KMS-11 (cell line): Measurements from ENCODE around the gene CHST11.

ENCODE experiments used
- H2AFZ ChIP-seq: fragments of 200-600 bp; sonication (generic); 2 replicates; pipeline ENCODE4 v1.6.1; 2016; ENCODE audit warnings: antibody characterized with exemption, mixed run types, low read depth
- H3K27ac ChIP-seq: fragments of 200-600 bp; sonication (generic); 2 replicates; pipeline ENCODE4 v1.6.1; 2016; ENCODE audit warnings: mild to moderate bottlenecking, mixed run types
- H3K27me3 ChIP-seq: fragments of 200-600 bp; sonication (generic); 2 replicates; pipeline ENCODE4 v1.6.1; 2017; ENCODE audit warnings: mild to moderate bottlenecking, low read depth, mixed run types, moderate library complexity; ENCODE audit not compliant: insufficient read depth
- H3K36me3 ChIP-seq: fragments of 200-600 bp; sonication (generic); 2 replicates; pipeline ENCODE4 v1.6.1; 2017; ENCODE audit warnings: mild to moderate bottlenecking, mixed run types; ENCODE audit not compliant: insufficient read depth
- H3K4me1 ChIP-seq: fragments of 200-600 bp; sonication (generic); 2 replicates; pipeline ENCODE4 v1.6.1; 2016; ENCODE audit warnings: mild to moderate bottlenecking, low read depth, mixed run types; ENCODE audit not compliant: poor library complexity, severe bottlenecking
- H3K4me2 ChIP-seq: fragments of 200-600 bp; sonication (generic); 2 replicates; pipeline ENCODE4 v1.7.0; 2016; ENCODE audit warnings: mild to moderate bottlenecking, mixed run types
- H3K4me3 ChIP-seq: fragments of 200-600 bp; sonication (generic); IDR thresholded peaks from 2 replicates; pipeline ENCODE4 v1.6.1; 2017; ENCODE audit warnings: low read depth, low read length, mixed read lengths; ENCODE audit not compliant: insufficient read depth
- H3K79me2 ChIP-seq: fragments of 200-600 bp; sonication (generic); 2 replicates; pipeline ENCODE4 v1.6.1; 2016; ENCODE audit warnings: low read depth, mixed run types; ENCODE audit not compliant: insufficient read depth
- H3K9ac ChIP-seq: fragments of 200-600 bp; sonication (generic); 2 replicates; pipeline ENCODE4 v1.6.1; 2016; ENCODE audit warnings: mild to moderate bottlenecking, mixed run types
- H4K20me1 ChIP-seq: fragments of 200-600 bp; sonication (generic); 2 replicates; pipeline ENCODE4 v1.6.1; 2016; ENCODE audit warnings: mild to moderate bottlenecking, mixed run types; ENCODE audit not compliant: insufficient read depth
- CTCF ChIP-seq: fragments of 200-600 bp; sonication (generic); conservative IDR thresholded peaks from 2 replicates; pipeline ENCODE4 v1.6.1; 2017; ENCODE audit warnings: low read depth, mild to moderate bottlenecking, antibody characterized with exemption, low read length, moderate library complexity, mixed read lengths

CHST11 gene

GRCh38 chr12:104450700-104451099 lies 6.0 kb upstream of the CHST11 start:
- H2AFZ ChIP-seq: no peak overlapping the region
- no peaks in the 10 kb centered on the region for H3K79me2 ChIP-seq
- no peaks in the 10 kb centered on the region for H3K36me3 ChIP-seq
- no peaks in the 10 kb centered on the region for H4K20me1 ChIP-seq
- no peak overlapping the region for H3K4me2 ChIP-seq
- no peaks in the 10 kb centered on the region for H3K27me3 ChIP-seq
- no peak overlapping the region for H3K27ac ChIP-seq
- no peak for TF ChIP-seq CTCF
- H3K4me1 ChIP-seq: peaks cover 5% of the 10 kb centered on the region
- H3K4me3 ChIP-seq: no peak overlapping the region
- H3K9ac ChIP-seq: no peak overlapping the region

DNA sequence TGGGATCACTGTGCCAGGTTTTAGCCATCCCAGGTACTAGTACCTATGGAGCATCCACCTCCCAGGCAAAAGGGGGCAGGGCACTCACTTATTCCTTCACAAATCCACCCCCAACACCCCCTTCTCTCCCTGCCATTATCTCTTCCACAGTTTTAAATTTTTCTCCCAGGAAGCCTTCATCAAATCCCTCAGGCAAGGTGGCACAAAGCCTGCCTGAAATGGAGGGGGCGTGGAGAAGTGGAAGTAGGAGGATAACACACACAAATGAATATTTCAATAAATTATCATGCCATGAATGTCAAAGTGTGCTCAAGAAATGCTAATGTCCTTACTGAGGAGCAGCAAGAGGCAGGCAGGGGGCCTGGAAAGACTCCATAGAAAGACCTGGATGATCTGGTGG lies 4.7 kb upstream of the CHST11 start:
- Histone ChIP-seq H3K4me3 (no peak overlapping the region), H4K20me1 (no peaks in the 10 kb centered on the region), H3K36me3 (no peaks in the 10 kb centered on the region), H2AFZ (no peak overlapping the region), H3K9ac (no peak overlapping the region), H3K27me3 (no peaks in the 10 kb centered on the region), H3K4me1 (peaks cover 10% of the 10 kb centered on the region), H3K79me2 (peaks cover under 1% of the 10 kb centered on the region; the same call in 1 of the 2 replicates), H3K4me2 (no peak overlapping the region), H3K27ac (no peak overlapping the region)
- TF ChIP-seq CTCF: no peak

- Histone ChIP-seq H3K36me3 (no peaks in the 10 kb centered on the region), H4K20me1 (no peaks in the 10 kb centered on the region), H3K4me3 (no peak overlapping the region), H3K27me3 (no peaks in the 10 kb centered on the region), H3K9ac (no peak overlapping the region), H3K27ac (no peak overlapping the region), H2AFZ (no peak overlapping the region), H3K4me2 (no peak overlapping the region), H3K79me2 (peaks cover 9% of the 10 kb centered on the region; the same call in 1 of the 2 replicates), H3K4me1 (peaks cover 10% of the 10 kb centered on the region)
- no peak for TF ChIP-seq CTCF
Measured at GRCh38 chr12:104453133-104453532, 3.6 kb upstream of the CHST11 start.

- H2AFZ ChIP-seq: no peak overlapping the region
- peaks cover 28% of the 10 kb centered on the region; the same call in 1 of the 2 replicates for H3K79me2 ChIP-seq
- TF ChIP-seq CTCF: no peak
Measured at GRCh38 chr12:104454997-104455396, 1.8 kb upstream of the CHST11 start.

More at GRCh38 chr12:104454997-104455396, 1.8 kb upstream of the CHST11 start:
- Histone ChIP-seq H3K4me3 (no peak overlapping the region), H3K27ac (no peak overlapping the region), H4K20me1 (no peaks in the 10 kb centered on the region), H3K27me3 (no peaks in the 10 kb centered on the region), H3K9ac (no peak overlapping the region), H3K4me2 (no peak overlapping the region), H3K4me1 (peaks cover 17% of the 10 kb centered on the region), H3K36me3 (no peaks in the 10 kb centered on the region)
